SK-N-SH (cell line): ENCODE results near the gene GCDH.

Source experiments
- CHD2 ChIP-seq: fragments of 150-350 bp; IDR thresholded peaks from 2 replicates; pipeline ENCODE4 v1.6.1; 2018; ENCODE audit warnings: low read length; ENCODE audit not compliant: partially characterized antibody
- EP300 ChIP-seq, 2 experiments: IDR thresholded peaks; 2 replicates each; pipeline versions ENCODE4 v1.4.0 to v1.6.1; 2012; ENCODE audit warnings: borderline replicate concordance in 1 of 2, low read depth in 1 of 2, low read length in 1 of 2
- FOSL2 ChIP-seq: IDR thresholded peaks from 2 replicates; pipeline ENCODE4 v1.4.0; 2012; ENCODE audit warnings: low read depth, mild to moderate bottlenecking, moderate library complexity, borderline replicate concordance
- JUND ChIP-seq: IDR thresholded peaks from 2 replicates; pipeline ENCODE4 v1.4.0; 2012
- MAX ChIP-seq: IDR thresholded peaks from 2 replicates; pipeline ENCODE4 v1.4.0; 2012; ENCODE audit warnings: low read depth
- POLR2AphosphoS5 ChIP-seq: IDR thresholded peaks from 2 replicates; pipeline ENCODE4 v1.6.1; 2012; ENCODE audit warnings: low read depth, low read length
- RCOR1 ChIP-seq: fragments of 150-350 bp; IDR thresholded peaks from 2 replicates; pipeline ENCODE4 v1.6.1; 2017; ENCODE audit warnings: antibody characterized with exemption, low read length
- SMC3 ChIP-seq: IDR thresholded peaks from 2 replicates; pipeline ENCODE4 v1.6.1; 2012; ENCODE audit warnings: low read depth, low read length, improper control_type of control experiment
- TAF1 ChIP-seq: IDR thresholded peaks from 2 replicates; pipeline ENCODE4 v1.6.1; 2012; ENCODE audit warnings: low read depth, mild to moderate bottlenecking, low read length, moderate library complexity, borderline replicate concordance
- TEAD4 ChIP-seq: IDR thresholded peaks from 2 replicates; pipeline ENCODE4 v1.4.0; 2012; ENCODE audit warnings: mild to moderate bottlenecking, borderline replicate concordance; ENCODE audit not compliant: insufficient read depth
- TF ChIP-seq, protein P1 (sequence below): fragments of 200-600 bp; sonication (generic); IDR thresholded peaks from 2 replicates; pipeline ENCODE4 v1.6.1; 2017; ENCODE audit warnings: antibody characterized with exemption, mild to moderate bottlenecking, moderate library complexity
- TF ChIP-seq, protein P2 (sequence below): IDR thresholded peaks from 2 replicates; pipeline ENCODE4 v1.6.1; 2012; ENCODE audit warnings: mild to moderate bottlenecking, low read depth, low read length, moderate library complexity
- TF ChIP-seq, protein P3 (sequence below): fragments of 150-350 bp; IDR thresholded peaks from 2 replicates; pipeline ENCODE4 v1.6.1; 2017; ENCODE audit warnings: antibody characterized with exemption, low read length, low read depth, borderline replicate concordance
- TF ChIP-seq, protein P4 (sequence below): IDR thresholded peaks from 2 replicates; pipeline ENCODE4 v1.4.0; 2012; ENCODE audit warnings: low read depth, borderline replicate concordance

- TF ChIP-seq, protein P1, sequence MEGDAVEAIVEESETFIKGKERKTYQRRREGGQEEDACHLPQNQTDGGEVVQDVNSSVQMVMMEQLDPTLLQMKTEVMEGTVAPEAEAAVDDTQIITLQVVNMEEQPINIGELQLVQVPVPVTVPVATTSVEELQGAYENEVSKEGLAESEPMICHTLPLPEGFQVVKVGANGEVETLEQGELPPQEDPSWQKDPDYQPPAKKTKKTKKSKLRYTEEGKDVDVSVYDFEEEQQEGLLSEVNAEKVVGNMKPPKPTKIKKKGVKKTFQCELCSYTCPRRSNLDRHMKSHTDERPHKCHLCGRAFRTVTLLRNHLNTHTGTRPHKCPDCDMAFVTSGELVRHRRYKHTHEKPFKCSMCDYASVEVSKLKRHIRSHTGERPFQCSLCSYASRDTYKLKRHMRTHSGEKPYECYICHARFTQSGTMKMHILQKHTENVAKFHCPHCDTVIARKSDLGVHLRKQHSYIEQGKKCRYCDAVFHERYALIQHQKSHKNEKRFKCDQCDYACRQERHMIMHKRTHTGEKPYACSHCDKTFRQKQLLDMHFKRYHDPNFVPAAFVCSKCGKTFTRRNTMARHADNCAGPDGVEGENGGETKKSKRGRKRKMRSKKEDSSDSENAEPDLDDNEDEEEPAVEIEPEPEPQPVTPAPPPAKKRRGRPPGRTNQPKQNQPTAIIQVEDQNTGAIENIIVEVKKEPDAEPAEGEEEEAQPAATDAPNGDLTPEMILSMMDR, result no peak
- TF ChIP-seq MAX (no peak), SMC3 (no peak), TEAD4 (no peak), POLR2AphosphoS5 (no peak), RCOR1 (no peak), JUND (no peak), FOSL2 (no peak), CHD2 (no peak), TAF1 (no peak), EP300 (IDR thresholded peaks at IDR 0.05; ENCODE audit: borderline replicate concordance in 1 of 2, low read depth in 1 of 2, low read length in 1 of 2) (no peak)
- TF ChIP-seq, protein P2, sequence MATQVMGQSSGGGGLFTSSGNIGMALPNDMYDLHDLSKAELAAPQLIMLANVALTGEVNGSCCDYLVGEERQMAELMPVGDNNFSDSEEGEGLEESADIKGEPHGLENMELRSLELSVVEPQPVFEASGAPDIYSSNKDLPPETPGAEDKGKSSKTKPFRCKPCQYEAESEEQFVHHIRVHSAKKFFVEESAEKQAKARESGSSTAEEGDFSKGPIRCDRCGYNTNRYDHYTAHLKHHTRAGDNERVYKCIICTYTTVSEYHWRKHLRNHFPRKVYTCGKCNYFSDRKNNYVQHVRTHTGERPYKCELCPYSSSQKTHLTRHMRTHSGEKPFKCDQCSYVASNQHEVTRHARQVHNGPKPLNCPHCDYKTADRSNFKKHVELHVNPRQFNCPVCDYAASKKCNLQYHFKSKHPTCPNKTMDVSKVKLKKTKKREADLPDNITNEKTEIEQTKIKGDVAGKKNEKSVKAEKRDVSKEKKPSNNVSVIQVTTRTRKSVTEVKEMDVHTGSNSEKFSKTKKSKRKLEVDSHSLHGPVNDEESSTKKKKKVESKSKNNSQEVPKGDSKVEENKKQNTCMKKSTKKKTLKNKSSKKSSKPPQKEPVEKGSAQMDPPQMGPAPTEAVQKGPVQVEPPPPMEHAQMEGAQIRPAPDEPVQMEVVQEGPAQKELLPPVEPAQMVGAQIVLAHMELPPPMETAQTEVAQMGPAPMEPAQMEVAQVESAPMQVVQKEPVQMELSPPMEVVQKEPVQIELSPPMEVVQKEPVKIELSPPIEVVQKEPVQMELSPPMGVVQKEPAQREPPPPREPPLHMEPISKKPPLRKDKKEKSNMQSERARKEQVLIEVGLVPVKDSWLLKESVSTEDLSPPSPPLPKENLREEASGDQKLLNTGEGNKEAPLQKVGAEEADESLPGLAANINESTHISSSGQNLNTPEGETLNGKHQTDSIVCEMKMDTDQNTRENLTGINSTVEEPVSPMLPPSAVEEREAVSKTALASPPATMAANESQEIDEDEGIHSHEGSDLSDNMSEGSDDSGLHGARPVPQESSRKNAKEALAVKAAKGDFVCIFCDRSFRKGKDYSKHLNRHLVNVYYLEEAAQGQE, result no peak
- TF ChIP-seq, protein P3, sequence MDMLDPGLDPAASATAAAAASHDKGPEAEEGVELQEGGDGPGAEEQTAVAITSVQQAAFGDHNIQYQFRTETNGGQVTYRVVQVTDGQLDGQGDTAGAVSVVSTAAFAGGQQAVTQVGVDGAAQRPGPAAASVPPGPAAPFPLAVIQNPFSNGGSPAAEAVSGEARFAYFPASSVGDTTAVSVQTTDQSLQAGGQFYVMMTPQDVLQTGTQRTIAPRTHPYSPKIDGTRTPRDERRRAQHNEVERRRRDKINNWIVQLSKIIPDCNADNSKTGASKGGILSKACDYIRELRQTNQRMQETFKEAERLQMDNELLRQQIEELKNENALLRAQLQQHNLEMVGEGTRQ, result no peak
- TF ChIP-seq, protein P4, sequence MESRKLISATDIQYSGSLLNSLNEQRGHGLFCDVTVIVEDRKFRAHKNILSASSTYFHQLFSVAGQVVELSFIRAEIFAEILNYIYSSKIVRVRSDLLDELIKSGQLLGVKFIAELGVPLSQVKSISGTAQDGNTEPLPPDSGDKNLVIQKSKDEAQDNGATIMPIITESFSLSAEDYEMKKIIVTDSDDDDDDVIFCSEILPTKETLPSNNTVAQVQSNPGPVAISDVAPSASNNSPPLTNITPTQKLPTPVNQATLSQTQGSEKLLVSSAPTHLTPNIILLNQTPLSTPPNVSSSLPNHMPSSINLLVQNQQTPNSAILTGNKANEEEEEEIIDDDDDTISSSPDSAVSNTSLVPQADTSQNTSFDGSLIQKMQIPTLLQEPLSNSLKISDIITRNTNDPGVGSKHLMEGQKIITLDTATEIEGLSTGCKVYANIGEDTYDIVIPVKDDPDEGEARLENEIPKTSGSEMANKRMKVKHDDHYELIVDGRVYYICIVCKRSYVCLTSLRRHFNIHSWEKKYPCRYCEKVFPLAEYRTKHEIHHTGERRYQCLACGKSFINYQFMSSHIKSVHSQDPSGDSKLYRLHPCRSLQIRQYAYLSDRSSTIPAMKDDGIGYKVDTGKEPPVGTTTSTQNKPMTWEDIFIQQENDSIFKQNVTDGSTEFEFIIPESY, result no peak
Measured at GRCh38 chr19:12947702-12948611, 57.0 kb downstream of the GCDH start.
